Memory B cell (primary cell): Measurements from ENCODE around the gene NLRP6.
"Not testable (repeated sequence)": the region's sequence is repeated elsewhere in the genome, so short reads cannot be mapped to it uniquely, and the experiment has no call there.

ENCODE experiments used
- ATAC-seq: fragments of 150-1000 bp; cut with Tn5 transposase; 2 replicates; pipeline ENCODE4 v1.10.0; 2021; ENCODE audit warnings: low read depth, mild to moderate bottlenecking, moderate library complexity
- DNase-seq, 2 donors: peaks; one replicate each; pipeline ENCODE4 v3.0.0; 2022; ENCODE audit warnings: low spot score in 2 of 2
- H3K27ac Mint-ChIP-seq: one replicate; pipeline ENCODE4 v1.8.0; 2022; ENCODE audit warnings: mild to moderate bottlenecking, moderate library complexity, mixed read lengths
- H3K27me3 Mint-ChIP-seq: one replicate; pipeline ENCODE4 v1.8.0; 2022; ENCODE audit warnings: mixed read lengths
- H3K36me3 Mint-ChIP-seq: one replicate; pipeline ENCODE4 v1.8.0; 2022; ENCODE audit warnings: mild to moderate bottlenecking, mixed read lengths
- H3K4me1 Mint-ChIP-seq: one replicate; pipeline ENCODE4 v1.8.0; 2022; ENCODE audit warnings: mixed read lengths
- H3K4me3 Mint-ChIP-seq: one replicate; pipeline ENCODE4 v1.8.0; 2022; ENCODE audit warnings: mild to moderate bottlenecking, moderate library complexity, mixed read lengths
- H3K9me3 Mint-ChIP-seq: one replicate; pipeline ENCODE4 v1.8.0; 2022; ENCODE audit warnings: mixed read lengths

Gene NLRP6

GRCh38 chr11:319888-320273 lies 41.7 kb downstream of the NLRP6 start:
- Mint-ChIP-seq H3K4me3 (peak overlapping the region; percentile 73), H3K4me1 (peaks cover 13% of the 10 kb centered on the region)
- DNase-seq, H3K36me3 Mint-ChIP-seq, H3K9me3 Mint-ChIP-seq, H3K27ac Mint-ChIP-seq, ATAC-seq, H3K27me3 Mint-ChIP-seq: not testable (repeated sequence)

GRCh38 chr11:324156-324555 lies 45.9 kb downstream of the NLRP6 start:
- ATAC-seq = no peak
- peaks cover 23% of the 10 kb centered on the region for H3K4me1 Mint-ChIP-seq
- no peaks in the 10 kb centered on the region for H3K27me3 Mint-ChIP-seq

GRCh38 chr11:324593-325517 lies 46.6 kb downstream of the NLRP6 start:
- ATAC-seq, H3K4me3 Mint-ChIP-seq, H3K27ac Mint-ChIP-seq: not testable (repeated sequence)

More at GRCh38 chr11:324156-324555, 45.9 kb downstream of the NLRP6 start:
- Mint-ChIP-seq H3K9me3 (no peaks in the 10 kb centered on the region), H3K27ac (no peak overlapping the region), H3K4me3 (no peak overlapping the region), H3K36me3 (no peaks in the 10 kb centered on the region)
- DNase-seq = no peak

GRCh38 chr11:325796-326591 lies 47.8 kb downstream of the NLRP6 start:
- no peaks in the 10 kb centered on the region for H3K27me3 Mint-ChIP-seq
- peaks cover 24% of the 10 kb centered on the region for H3K4me1 Mint-ChIP-seq
- peak overlapping the region; percentile 92 for H3K27ac Mint-ChIP-seq
- H3K9me3 Mint-ChIP-seq = no peaks in the 10 kb centered on the region
- peak overlapping the region; percentile 62 for H3K4me3 Mint-ChIP-seq
- ATAC-seq (no peak), DNase-seq (no peak)
- H3K36me3 Mint-ChIP-seq = no peaks in the 10 kb centered on the region

More at GRCh38 chr11:324593-325517, 46.6 kb downstream of the NLRP6 start:
- DNase-seq, H3K36me3 Mint-ChIP-seq, H3K9me3 Mint-ChIP-seq, H3K27me3 Mint-ChIP-seq: not testable (repeated sequence)
- peaks cover 24% of the 10 kb centered on the region for H3K4me1 Mint-ChIP-seq

- Mint-ChIP-seq H3K4me3 (peak overlapping the region; percentile 62), H3K36me3 (no peaks in the 10 kb centered on the region), H3K4me1 (peaks cover 29% of the 10 kb centered on the region), H3K27me3 (no peaks in the 10 kb centered on the region), H3K9me3 (no peaks in the 10 kb centered on the region), H3K27ac (peak overlapping the region; percentile 92)
- ATAC-seq (peak; percentile 9), DNase-seq (no peak)
These were observed 48.3 kb downstream of the NLRP6 start for GRCh38 chr11:326592-326841.

- Mint-ChIP-seq H3K9me3 (no peaks in the 10 kb centered on the region), H3K4me1 (peaks cover 29% of the 10 kb centered on the region), H3K36me3 (no peaks in the 10 kb centered on the region), H3K27me3 (no peaks in the 10 kb centered on the region), H3K4me3 (peak overlapping the region; percentile 67), H3K27ac (peak overlapping the region; percentile 92)
- ATAC-seq (peak; percentile 80), DNase-seq (peak in 1 of 2 donors; percentile 48)
These were observed 48.8 kb downstream of the NLRP6 start for GRCh38 chr11:326842-327580.

GRCh38 chr11:327581-327923 lies 49.3 kb downstream of the NLRP6 start:
- no peak for DNase-seq
- Mint-ChIP-seq H3K27me3 (no peaks in the 10 kb centered on the region), H3K9me3 (no peaks in the 10 kb centered on the region), H3K4me1 (peaks cover 29% of the 10 kb centered on the region), H3K27ac (peak overlapping the region; percentile 92), H3K4me3 (peak overlapping the region; percentile 67), H3K36me3 (no peaks in the 10 kb centered on the region)
- no peak for ATAC-seq

- no peak for ATAC-seq
- no peaks in the 10 kb centered on the region for H3K9me3 Mint-ChIP-seq
- H3K4me1 Mint-ChIP-seq = peaks cover 29% of the 10 kb centered on the region
- H3K36me3 Mint-ChIP-seq = no peaks in the 10 kb centered on the region
- no peaks in the 10 kb centered on the region for H3K27me3 Mint-ChIP-seq
- H3K4me3 Mint-ChIP-seq = no peak overlapping the region
- DNase-seq = no peak
- no peak overlapping the region for H3K27ac Mint-ChIP-seq
These were observed 49.8 kb downstream of the NLRP6 start for GRCh38 chr11:328012-328411.

GRCh38 chr11:328516-329100 lies 50.4 kb downstream of the NLRP6 start:
- H3K36me3 Mint-ChIP-seq, ATAC-seq, H3K4me3 Mint-ChIP-seq, DNase-seq, H3K9me3 Mint-ChIP-seq, H3K27me3 Mint-ChIP-seq: not testable (repeated sequence)
- Mint-ChIP-seq H3K4me1 (peaks cover 29% of the 10 kb centered on the region), H3K27ac (peak overlapping the region; percentile 42)

- H3K27ac Mint-ChIP-seq = peak overlapping the region; percentile 42
- H3K36me3 Mint-ChIP-seq = no peaks in the 10 kb centered on the region
- no peaks in the 10 kb centered on the region for H3K9me3 Mint-ChIP-seq
- ATAC-seq = no peak
- no peaks in the 10 kb centered on the region for H3K27me3 Mint-ChIP-seq
- H3K4me1 Mint-ChIP-seq = peaks cover 29% of the 10 kb centered on the region
- H3K4me3 Mint-ChIP-seq = no peak overlapping the region
- no peak for DNase-seq
These were observed 51.7 kb downstream of the NLRP6 start for GRCh38 chr11:329886-330253.

- H3K27ac Mint-ChIP-seq = no peak overlapping the region
- H3K9me3 Mint-ChIP-seq = no peaks in the 10 kb centered on the region
- DNase-seq = no peak
- H3K27me3 Mint-ChIP-seq = no peaks in the 10 kb centered on the region
- no peak overlapping the region for H3K4me3 Mint-ChIP-seq
- ATAC-seq = no peak
- no peaks in the 10 kb centered on the region for H3K36me3 Mint-ChIP-seq
- peaks cover 29% of the 10 kb centered on the region for H3K4me1 Mint-ChIP-seq
These were observed 52.1 kb downstream of the NLRP6 start for GRCh38 chr11:330307-330693.

GRCh38 chr11:330694-331357 lies 52.6 kb downstream of the NLRP6 start:
- H3K27me3 Mint-ChIP-seq = no peaks in the 10 kb centered on the region
- H3K27ac Mint-ChIP-seq = no peak overlapping the region
- no peak for ATAC-seq
- H3K36me3 Mint-ChIP-seq = no peaks in the 10 kb centered on the region
- H3K4me3 Mint-ChIP-seq = peak overlapping the region; percentile 52
- peaks cover 29% of the 10 kb centered on the region for H3K4me1 Mint-ChIP-seq
- H3K9me3 Mint-ChIP-seq = no peaks in the 10 kb centered on the region
- no peak for DNase-seq

GRCh38 chr11:331358-332060 lies 53.3 kb downstream of the NLRP6 start:
- H3K4me3 Mint-ChIP-seq = no peak overlapping the region
- no peaks in the 10 kb centered on the region for H3K9me3 Mint-ChIP-seq
- DNase-seq = no peak

More at GRCh38 chr11:331358-332060, 53.3 kb downstream of the NLRP6 start:
- H3K4me1 Mint-ChIP-seq = peaks cover 24% of the 10 kb centered on the region
- ATAC-seq = no peak
- no peaks in the 10 kb centered on the region for H3K36me3 Mint-ChIP-seq
- H3K27ac Mint-ChIP-seq = no peak overlapping the region
- H3K27me3 Mint-ChIP-seq = no peaks in the 10 kb centered on the region
